Nephron (organoid): ENCODE measurements around the gene ZEB2.

Experiments
- H3K27ac Mint-ChIP-seq, 3 experiments: 2 replicates each; pipeline ENCODE4 v1.8.0; 2020; ENCODE audit warnings: mixed read lengths in 3 of 3, mild to moderate bottlenecking in 2 of 3, moderate library complexity in 1 of 3
- H3K27me3 Mint-ChIP-seq: 2 replicates; pipeline ENCODE4 v1.8.0; 2021; ENCODE audit warnings: low read depth, mild to moderate bottlenecking, moderate library complexity, mixed read lengths
- H3K36me3 Mint-ChIP-seq: 2 replicates; pipeline ENCODE4 v1.8.0; 2020; ENCODE audit warnings: low read depth, mixed read lengths
- H3K4me1 Mint-ChIP-seq: 2 replicates; pipeline ENCODE4 v1.8.0; 2020; ENCODE audit warnings: mixed read lengths
- H3K4me3 Mint-ChIP-seq, 3 experiments: 2 replicates each; pipeline ENCODE4 v1.8.0; 2020; ENCODE audit warnings: mild to moderate bottlenecking in 3 of 3, mixed read lengths in 3 of 3, moderate library complexity in 2 of 3
- H3K9me3 Mint-ChIP-seq: 2 replicates; pipeline ENCODE4 v1.8.0; 2020; ENCODE audit warnings: mixed read lengths
- CTCF ChIP-seq, 3 experiments: fragments of 200-600 bp; sonication (generic); IDR thresholded peaks; one replicate each; pipeline ENCODE4 v1.5.0; 2021; ENCODE audit warnings: antibody characterized with exemption in 3 of 3; ENCODE audit not compliant: unreplicated experiment in 3 of 3

ZEB2 gene

GRCh38 chr2:144401036-144401435, 118.9 kb downstream of the ZEB2 start:
- Mint-ChIP-seq H3K36me3 (peaks cover 80% of the 10 kb centered on the region), H3K4me1 (peaks cover 51% of the 10 kb centered on the region), H3K4me3 (no peak overlapping the region), H3K27me3 (no peaks in the 10 kb centered on the region), H3K27ac (peak overlapping the region; percentile 58 to 85 (median 85)), H3K9me3 (no peaks in the 10 kb centered on the region)
- no peak for TF ChIP-seq CTCF (IDR thresholded peaks at IDR 0.05; ENCODE audit: unreplicated experiment in 3 of 3)

GRCh38 chr2:144396318-144396717, 123.6 kb downstream of the ZEB2 start:
- Mint-ChIP-seq H3K27ac (peak overlapping the region in 1 of 3 experiments; percentile 22), H3K27me3 (no peaks in the 10 kb centered on the region), H3K4me3 (no peak overlapping the region), H3K4me1 (peaks cover 19% of the 10 kb centered on the region), H3K9me3 (no peaks in the 10 kb centered on the region), H3K36me3 (peaks cover 57% of the 10 kb centered on the region)
- no peak for TF ChIP-seq CTCF (IDR thresholded peaks at IDR 0.05; ENCODE audit: unreplicated experiment in 3 of 3)

- TF ChIP-seq CTCF (IDR thresholded peaks at IDR 0.05; ENCODE audit: unreplicated experiment in 3 of 3) = no peak
- Mint-ChIP-seq H3K27me3 (no peaks in the 10 kb centered on the region), H3K9me3 (no peaks in the 10 kb centered on the region), H3K4me3 (no peak overlapping the region), H3K4me1 (peaks cover 6% of the 10 kb centered on the region), H3K27ac (no peak overlapping the region), H3K36me3 (peaks cover 24% of the 10 kb centered on the region)
These were observed 129.4 kb downstream of the ZEB2 start for GRCh38 chr2:144390424-144391020.

- Mint-ChIP-seq H3K4me1 (peaks cover 6% of the 10 kb centered on the region), H3K36me3 (peaks cover 24% of the 10 kb centered on the region), H3K4me3 (no peak overlapping the region), H3K27ac (no peak overlapping the region), H3K27me3 (no peaks in the 10 kb centered on the region), H3K9me3 (no peaks in the 10 kb centered on the region)
- TF ChIP-seq CTCF (IDR thresholded peaks at IDR 0.05; ENCODE audit: unreplicated experiment in 3 of 3) = no peak
These were observed 130.0 kb downstream of the ZEB2 start for GRCh38 chr2:144389930-144390311.

GRCh38 chr2:144389151-144389929, 130.6 kb downstream of the ZEB2 start:
- H3K9me3 Mint-ChIP-seq = no peaks in the 10 kb centered on the region
- H3K4me3 Mint-ChIP-seq = no peak overlapping the region
- no peaks in the 10 kb centered on the region for H3K27me3 Mint-ChIP-seq
- H3K36me3 Mint-ChIP-seq = peaks cover 24% of the 10 kb centered on the region
- peaks cover 6% of the 10 kb centered on the region for H3K4me1 Mint-ChIP-seq
- no peak for TF ChIP-seq CTCF (IDR thresholded peaks at IDR 0.05; ENCODE audit: unreplicated experiment in 3 of 3)
- H3K27ac Mint-ChIP-seq = no peak overlapping the region

- no peak for TF ChIP-seq CTCF (IDR thresholded peaks at IDR 0.05; ENCODE audit: unreplicated experiment in 3 of 3)
- H3K27me3 Mint-ChIP-seq = no peaks in the 10 kb centered on the region
- peak overlapping the region in 1 of 3 experiments; percentile 74 for H3K27ac Mint-ChIP-seq
- peaks cover 4% of the 10 kb centered on the region for H3K9me3 Mint-ChIP-seq
- no peak overlapping the region for H3K4me3 Mint-ChIP-seq
- H3K4me1 Mint-ChIP-seq = peaks cover 23% of the 10 kb centered on the region
- peaks cover 31% of the 10 kb centered on the region for H3K36me3 Mint-ChIP-seq
These were observed 134.5 kb downstream of the ZEB2 start for GRCh38 chr2:144385381-144385780.
